Measurements from ENCODE around the gene FUCA1. TPM values are rescaled to one million over a fixed set of nuclear protein-coding genes. Genes with fewer than 3 reads are reported as not detected.

The FUCA1 gene
- polyA plus RNA-seq, 3 donors: 24.2 to 97.7 (median 96.6) TPM

DNA sequence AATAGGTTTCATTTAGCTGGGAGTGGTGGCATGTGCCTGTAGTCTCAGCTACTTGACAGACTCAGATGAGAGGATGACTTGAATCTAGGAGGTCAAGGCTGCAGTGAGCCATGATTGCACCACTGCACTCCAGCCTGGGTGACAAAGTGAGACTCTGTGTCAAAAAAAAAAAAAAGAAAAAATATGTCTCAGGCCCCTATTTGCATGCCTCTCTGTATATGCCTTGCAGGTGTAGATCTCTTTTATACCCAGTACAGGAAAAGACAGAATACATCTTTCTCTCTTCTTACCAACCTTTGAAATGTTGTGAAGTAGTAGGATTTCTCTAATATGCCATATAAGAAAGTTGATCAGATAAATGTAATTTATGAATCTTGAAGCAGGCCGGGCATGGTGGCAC, 38.6 kb upstream of the FUCA1 start:
- H3K27ac Mint-ChIP-seq: peak overlapping the region in 1 of 7 donors; percentile 15
- peaks cover 60% of the 10 kb centered on the region for H3K4me1 Mint-ChIP-seq
- H4K20me1 ChIP-seq (ENCODE audit: insufficient read depth, low read length): no peaks in the 10 kb centered on the region
- peaks cover 51 to 53% of the 10 kb centered on the region in 2 donors for H3K4me1 ChIP-seq (ENCODE audit: control insufficient read depth in 1 of 2, insufficient read depth in 2 of 2, low read length in 2 of 2)
- intact Hi-C loops (cut with micrococcal nuclease): no loop called here
- no peak overlapping the region for H3K27ac ChIP-seq (ENCODE audit: low read depth in 1 of 2, low read length in 2 of 2)
- peaks cover 23 to 29% (median 28%) of the 10 kb centered on the region in 3 donors for H3K27me3 Mint-ChIP-seq (ENCODE audit: low read depth in 3 of 3)
- H3K9ac ChIP-seq (ENCODE audit: insufficient read depth, low read length, poor library complexity, severe bottlenecking): no peak overlapping the region
- TF ChIP-seq, protein P1, sequence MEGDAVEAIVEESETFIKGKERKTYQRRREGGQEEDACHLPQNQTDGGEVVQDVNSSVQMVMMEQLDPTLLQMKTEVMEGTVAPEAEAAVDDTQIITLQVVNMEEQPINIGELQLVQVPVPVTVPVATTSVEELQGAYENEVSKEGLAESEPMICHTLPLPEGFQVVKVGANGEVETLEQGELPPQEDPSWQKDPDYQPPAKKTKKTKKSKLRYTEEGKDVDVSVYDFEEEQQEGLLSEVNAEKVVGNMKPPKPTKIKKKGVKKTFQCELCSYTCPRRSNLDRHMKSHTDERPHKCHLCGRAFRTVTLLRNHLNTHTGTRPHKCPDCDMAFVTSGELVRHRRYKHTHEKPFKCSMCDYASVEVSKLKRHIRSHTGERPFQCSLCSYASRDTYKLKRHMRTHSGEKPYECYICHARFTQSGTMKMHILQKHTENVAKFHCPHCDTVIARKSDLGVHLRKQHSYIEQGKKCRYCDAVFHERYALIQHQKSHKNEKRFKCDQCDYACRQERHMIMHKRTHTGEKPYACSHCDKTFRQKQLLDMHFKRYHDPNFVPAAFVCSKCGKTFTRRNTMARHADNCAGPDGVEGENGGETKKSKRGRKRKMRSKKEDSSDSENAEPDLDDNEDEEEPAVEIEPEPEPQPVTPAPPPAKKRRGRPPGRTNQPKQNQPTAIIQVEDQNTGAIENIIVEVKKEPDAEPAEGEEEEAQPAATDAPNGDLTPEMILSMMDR (IDR thresholded peaks at IDR 0.05): no peak
- H3K36me3 Mint-ChIP-seq: peaks cover 16 to 19% of the 10 kb centered on the region in 2 donors
- H3K27me3 ChIP-seq (ENCODE audit: control insufficient read depth in 2 of 2, insufficient read depth in 2 of 2, low read length in 2 of 2): peaks cover 11 to 20% of the 10 kb centered on the region in 2 donors
- H3K36me3 ChIP-seq (replicated peaks in 1 of 2; ENCODE audit: control insufficient read depth in 1 of 2, insufficient read depth in 2 of 2, low read length in 2 of 2): no peaks in the 10 kb centered on the region
- no peak overlapping the region for H3K4me2 ChIP-seq (replicated peaks; ENCODE audit: extremely low read depth, low read length, poor library complexity, severe bottlenecking)
- H3K79me2 ChIP-seq (ENCODE audit: insufficient read depth, low read length): no peaks in the 10 kb centered on the region
- DNase-seq: no peak
- no peak overlapping the region for H3K4me3 ChIP-seq (replicated peaks in 1 of 3; ENCODE audit: low read depth in 2 of 3, low read length in 3 of 3)
- peaks cover 0 to 8% (median 0%) of the 10 kb centered on the region in 7 donors for H3K9me3 Mint-ChIP-seq
- H3K9me3 ChIP-seq (replicated peaks in 1 of 2; ENCODE audit: control insufficient read depth in 1 of 2, insufficient read depth in 1 of 2, low read length in 2 of 2): no peaks in the 10 kb centered on the region
- H3K4me3 Mint-ChIP-seq: no peak overlapping the region
- no peak overlapping the region for H2AFZ ChIP-seq (ENCODE audit: insufficient read depth, low read depth, low read length, poor library complexity, severe bottlenecking)
- no CpG with 5 or more reads among the region's 1 CpG for WGBS (ENCODE audit: insufficient coverage)

DNA sequence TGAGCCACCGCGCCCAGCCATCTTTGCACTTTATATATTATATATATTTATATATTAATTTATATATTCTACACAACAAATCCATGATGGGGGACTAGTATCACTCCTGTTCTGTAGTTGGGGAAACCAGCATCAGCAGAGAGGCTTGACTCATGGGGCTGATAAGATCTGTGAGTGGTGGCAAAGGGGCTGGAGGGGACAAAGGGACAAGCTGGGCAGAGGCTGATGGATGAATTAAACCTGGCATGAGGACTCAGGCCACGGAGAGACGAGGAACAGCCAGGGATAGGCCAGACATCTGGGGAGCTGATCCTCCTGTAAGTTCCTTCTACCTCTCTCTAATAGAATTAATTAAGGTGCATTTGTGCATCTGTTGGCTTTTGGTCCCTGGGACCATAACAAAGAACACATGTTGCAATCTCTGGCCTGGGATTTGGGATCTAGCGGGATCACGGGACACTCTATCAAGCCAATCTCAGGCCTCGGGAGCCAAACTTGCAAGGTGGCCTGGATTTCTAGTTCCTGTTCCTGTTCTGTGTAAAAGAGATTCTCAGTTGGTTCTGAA, 37.5 kb upstream of the FUCA1 start:
- peaks cover 0 to 8% (median 0%) of the 10 kb centered on the region in 7 donors for H3K9me3 Mint-ChIP-seq
- no peaks in the 10 kb centered on the region for H3K79me2 ChIP-seq (ENCODE audit: insufficient read depth, low read length)
- DNase-seq: no peak
- H3K27ac Mint-ChIP-seq: peak overlapping the region in 1 of 7 donors; percentile 1
- no peak overlapping the region for H3K4me3 ChIP-seq (replicated peaks in 1 of 3; ENCODE audit: low read depth in 2 of 3, low read length in 3 of 3)
- no peak overlapping the region for H3K9ac ChIP-seq (ENCODE audit: insufficient read depth, low read length, poor library complexity, severe bottlenecking)
- H3K9me3 ChIP-seq (replicated peaks in 1 of 2; ENCODE audit: control insufficient read depth in 1 of 2, insufficient read depth in 1 of 2, low read length in 2 of 2): no peaks in the 10 kb centered on the region
- H3K27ac ChIP-seq (ENCODE audit: low read depth in 1 of 2, low read length in 2 of 2): no peak overlapping the region
- peaks cover 39 to 41% of the 10 kb centered on the region in 2 donors for H3K4me1 ChIP-seq (ENCODE audit: control insufficient read depth in 1 of 2, insufficient read depth in 2 of 2, low read length in 2 of 2)
- 100% methylated on average over 1 of the region's 7 CpGs for WGBS (ENCODE audit: insufficient coverage)
- intact Hi-C loops (cut with micrococcal nuclease): no loop called here
- H3K4me3 Mint-ChIP-seq: no peak overlapping the region
- H3K4me2 ChIP-seq (replicated peaks; ENCODE audit: extremely low read depth, low read length, poor library complexity, severe bottlenecking): no peak overlapping the region
- H4K20me1 ChIP-seq (ENCODE audit: insufficient read depth, low read length): no peaks in the 10 kb centered on the region
- no peaks in the 10 kb centered on the region for H3K36me3 ChIP-seq (replicated peaks in 1 of 2; ENCODE audit: control insufficient read depth in 1 of 2, insufficient read depth in 2 of 2, low read length in 2 of 2)
- H3K36me3 Mint-ChIP-seq: peaks cover 19 to 22% of the 10 kb centered on the region in 2 donors
- peaks cover 25 to 39% (median 32%) of the 10 kb centered on the region in 3 donors for H3K27me3 Mint-ChIP-seq (ENCODE audit: low read depth in 3 of 3)
- peaks cover 55% of the 10 kb centered on the region for H3K4me1 Mint-ChIP-seq
- no peak overlapping the region for H2AFZ ChIP-seq (ENCODE audit: insufficient read depth, low read depth, low read length, poor library complexity, severe bottlenecking)
- TF ChIP-seq, protein P1 (IDR thresholded peaks at IDR 0.05): no peak
- H3K27me3 ChIP-seq (ENCODE audit: control insufficient read depth in 2 of 2, insufficient read depth in 2 of 2, low read length in 2 of 2): peaks cover 11 to 28% of the 10 kb centered on the region in 2 donors

Measured in CD14-positive monocyte (primary cell).